ENCODE results near the gene AGAP2.

The AGAP2 gene

DNA sequence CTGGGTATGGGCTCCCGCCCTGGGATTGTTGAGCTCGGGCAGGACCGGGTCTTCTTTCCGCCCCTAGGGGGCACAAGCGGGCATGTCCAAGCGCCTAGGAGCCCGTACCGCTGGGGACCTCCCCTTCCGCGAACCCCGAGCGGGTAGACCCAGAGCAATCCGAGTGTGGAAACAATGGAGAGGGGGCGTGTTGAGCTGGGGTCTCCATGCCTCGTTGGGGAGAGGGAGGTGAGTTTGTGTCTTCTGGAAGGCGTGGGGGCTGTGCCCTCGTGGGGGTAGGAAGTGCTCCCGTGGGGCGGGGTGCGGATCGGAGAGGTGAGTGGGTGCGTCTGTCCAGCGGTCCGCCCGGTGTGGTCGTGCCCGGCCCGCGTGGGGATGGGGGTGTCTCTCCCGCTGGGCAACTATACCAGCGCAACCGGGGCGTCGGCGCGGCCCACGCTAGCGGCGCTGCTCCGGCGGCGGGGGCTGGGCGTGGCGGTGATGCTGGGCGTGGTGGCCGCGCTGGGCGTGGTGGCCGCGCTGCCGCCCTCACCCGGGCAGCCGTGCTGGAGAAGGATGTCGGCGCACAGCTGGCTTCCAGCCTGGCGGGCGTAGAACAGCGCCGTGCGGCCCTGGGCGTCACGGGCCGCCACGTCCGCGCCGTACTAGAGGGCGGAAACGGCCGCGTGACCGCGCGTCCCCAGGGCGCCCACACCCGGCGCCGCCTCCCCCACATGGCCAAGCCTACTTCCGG lies 12.2 kb downstream of the AGAP2 start:
- H3K4me1 ChIP-seq (ENCODE audit: insufficient read depth, low read length, poor library complexity, severe bottlenecking): no peaks in the 10 kb centered on the region
- H3K9ac ChIP-seq (ENCODE audit: low read depth, low read length, poor library complexity, severe bottlenecking): no peak overlapping the region
- no peak overlapping the region for H3K4me3 ChIP-seq (ENCODE audit: low read length, poor library complexity, severe bottlenecking)
- no peak for TF ChIP-seq EZH2phosphoT487 (IDR thresholded peaks at IDR 0.05; ENCODE audit: borderline replicate concordance)
- TF ChIP-seq, protein P1, sequence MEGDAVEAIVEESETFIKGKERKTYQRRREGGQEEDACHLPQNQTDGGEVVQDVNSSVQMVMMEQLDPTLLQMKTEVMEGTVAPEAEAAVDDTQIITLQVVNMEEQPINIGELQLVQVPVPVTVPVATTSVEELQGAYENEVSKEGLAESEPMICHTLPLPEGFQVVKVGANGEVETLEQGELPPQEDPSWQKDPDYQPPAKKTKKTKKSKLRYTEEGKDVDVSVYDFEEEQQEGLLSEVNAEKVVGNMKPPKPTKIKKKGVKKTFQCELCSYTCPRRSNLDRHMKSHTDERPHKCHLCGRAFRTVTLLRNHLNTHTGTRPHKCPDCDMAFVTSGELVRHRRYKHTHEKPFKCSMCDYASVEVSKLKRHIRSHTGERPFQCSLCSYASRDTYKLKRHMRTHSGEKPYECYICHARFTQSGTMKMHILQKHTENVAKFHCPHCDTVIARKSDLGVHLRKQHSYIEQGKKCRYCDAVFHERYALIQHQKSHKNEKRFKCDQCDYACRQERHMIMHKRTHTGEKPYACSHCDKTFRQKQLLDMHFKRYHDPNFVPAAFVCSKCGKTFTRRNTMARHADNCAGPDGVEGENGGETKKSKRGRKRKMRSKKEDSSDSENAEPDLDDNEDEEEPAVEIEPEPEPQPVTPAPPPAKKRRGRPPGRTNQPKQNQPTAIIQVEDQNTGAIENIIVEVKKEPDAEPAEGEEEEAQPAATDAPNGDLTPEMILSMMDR (conservative IDR thresholded peaks at IDR 0.05; ENCODE audit: low read length): peak; percentile 53
- H3K36me3 ChIP-seq (ENCODE audit: insufficient read depth, low read length): peaks cover 42% of the 10 kb centered on the region; the same call in 1 of the 2 replicates
- H3K9me3 ChIP-seq (ENCODE audit: insufficient read depth, low read depth, low read length): no peaks in the 10 kb centered on the region
- H3K4me2 ChIP-seq (ENCODE audit: low read depth, low read length, poor library complexity, severe bottlenecking): no peak overlapping the region
- no peaks in the 10 kb centered on the region for H4K20me1 ChIP-seq (ENCODE audit: insufficient read depth, low read length, poor library complexity, severe bottlenecking)
- no peaks in the 10 kb centered on the region for H3F3A ChIP-seq (ENCODE audit: low read depth)
- H3K27me3 ChIP-seq (ENCODE audit: insufficient read depth, low read length, poor library complexity, severe bottlenecking): no peaks in the 10 kb centered on the region
- no peaks in the 10 kb centered on the region for H3K9me2 ChIP-seq (replicated peaks; ENCODE audit: low read depth, low read length)
- no peaks in the 10 kb centered on the region for H3K79me2 ChIP-seq (ENCODE audit: insufficient read depth, low read length)
- no peak overlapping the region for H2AFZ ChIP-seq (ENCODE audit: low read length)

DNA sequence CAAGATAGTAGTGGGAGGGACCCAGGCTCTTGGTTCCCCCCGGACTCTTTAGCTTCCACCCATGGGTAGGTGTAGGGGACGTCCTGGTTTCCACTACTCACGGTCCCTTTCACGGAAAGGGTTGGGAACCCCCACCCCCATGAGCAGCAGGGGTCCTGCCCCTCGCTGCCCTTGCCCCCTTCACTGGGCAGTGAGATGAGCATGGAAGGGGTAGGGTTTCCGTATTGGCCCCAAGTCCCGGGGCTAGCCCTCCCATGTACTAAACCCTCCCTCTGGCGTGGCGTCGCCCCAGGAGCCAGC lies 12.7 kb downstream of the AGAP2 start:
- peaks cover 37% of the 10 kb centered on the region; the same call in 1 of the 2 replicates for H3K36me3 ChIP-seq (ENCODE audit: insufficient read depth, low read length)
- no peak overlapping the region for H3K9ac ChIP-seq (ENCODE audit: low read depth, low read length, poor library complexity, severe bottlenecking)
- TF ChIP-seq, protein P1 (conservative IDR thresholded peaks at IDR 0.05; ENCODE audit: low read length): no peak
- no peak for TF ChIP-seq EZH2phosphoT487 (IDR thresholded peaks at IDR 0.05; ENCODE audit: borderline replicate concordance)
- no peak overlapping the region for H2AFZ ChIP-seq (ENCODE audit: low read length)
- H3K4me3 ChIP-seq (ENCODE audit: low read length, poor library complexity, severe bottlenecking): no peak overlapping the region
- H3K4me2 ChIP-seq (ENCODE audit: low read depth, low read length, poor library complexity, severe bottlenecking): no peak overlapping the region
- H3F3A ChIP-seq (ENCODE audit: low read depth): no peaks in the 10 kb centered on the region
- no peaks in the 10 kb centered on the region for H3K4me1 ChIP-seq (ENCODE audit: insufficient read depth, low read length, poor library complexity, severe bottlenecking)
- no peaks in the 10 kb centered on the region for H3K27me3 ChIP-seq (ENCODE audit: insufficient read depth, low read length, poor library complexity, severe bottlenecking)
- H4K20me1 ChIP-seq (ENCODE audit: insufficient read depth, low read length, poor library complexity, severe bottlenecking): no peaks in the 10 kb centered on the region
- no peaks in the 10 kb centered on the region for H3K9me3 ChIP-seq (ENCODE audit: insufficient read depth, low read depth, low read length)
- H3K79me2 ChIP-seq (ENCODE audit: insufficient read depth, low read length): no peaks in the 10 kb centered on the region
- H3K9me2 ChIP-seq (replicated peaks; ENCODE audit: low read depth, low read length): no peaks in the 10 kb centered on the region

DNA sequence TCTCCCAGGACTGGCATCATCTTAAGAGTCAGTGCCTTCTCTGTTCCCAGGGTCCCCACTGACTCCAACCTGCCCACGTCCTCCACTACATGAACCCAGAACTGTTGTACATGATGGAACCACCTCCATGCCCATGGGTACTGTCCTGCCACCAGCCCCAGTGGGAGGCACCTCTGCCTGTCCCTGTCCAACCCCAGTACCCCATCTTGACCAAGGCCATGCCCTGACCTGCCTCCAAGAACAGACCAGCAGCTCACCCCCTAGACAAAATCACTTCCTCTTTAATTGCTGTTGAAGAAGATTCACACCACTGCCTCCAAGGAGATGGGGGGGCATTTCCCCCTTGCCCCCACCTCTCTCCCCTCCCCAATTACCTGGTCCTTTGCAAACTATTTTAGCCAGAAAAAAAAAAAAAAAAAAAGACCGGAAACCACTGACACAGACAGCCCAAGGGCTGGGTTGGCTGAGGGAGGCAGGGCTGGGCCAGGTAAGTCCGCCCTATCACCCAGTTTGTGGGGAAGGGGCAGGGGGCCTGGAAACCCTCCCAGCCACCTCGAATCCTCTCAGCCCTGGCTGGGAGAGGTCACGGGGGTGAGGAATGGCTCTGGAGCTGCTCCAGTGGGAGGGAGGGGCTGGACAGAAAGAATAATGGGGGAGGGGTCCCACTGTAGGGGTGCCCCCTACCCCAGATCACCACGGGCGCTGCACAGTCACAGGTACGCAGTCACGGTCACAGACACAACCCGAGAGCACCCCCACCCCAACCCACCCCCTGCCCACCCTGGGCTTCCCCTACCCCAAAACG lies 13.4 kb downstream of the AGAP2 start:
- H3K9ac ChIP-seq (ENCODE audit: low read depth, low read length, poor library complexity, severe bottlenecking): no peak overlapping the region
- no peak overlapping the region for H3K4me3 ChIP-seq (ENCODE audit: low read length, poor library complexity, severe bottlenecking)
- H3K9me3 ChIP-seq (ENCODE audit: insufficient read depth, low read depth, low read length): no peaks in the 10 kb centered on the region
- no peaks in the 10 kb centered on the region for H3F3A ChIP-seq (ENCODE audit: low read depth)
- H3K4me2 ChIP-seq (ENCODE audit: low read depth, low read length, poor library complexity, severe bottlenecking): no peak overlapping the region
- H3K9me2 ChIP-seq (replicated peaks; ENCODE audit: low read depth, low read length): no peaks in the 10 kb centered on the region
- peaks cover 32% of the 10 kb centered on the region; the same call in 1 of the 2 replicates for H3K36me3 ChIP-seq (ENCODE audit: insufficient read depth, low read length)
- H2AFZ ChIP-seq (ENCODE audit: low read length): no peak overlapping the region
- TF ChIP-seq, protein P1 (conservative IDR thresholded peaks at IDR 0.05; ENCODE audit: low read length): no peak
- no peak for TF ChIP-seq EZH2phosphoT487 (IDR thresholded peaks at IDR 0.05; ENCODE audit: borderline replicate concordance)
- no peaks in the 10 kb centered on the region for H3K4me1 ChIP-seq (ENCODE audit: insufficient read depth, low read length, poor library complexity, severe bottlenecking)
- H3K27me3 ChIP-seq (ENCODE audit: insufficient read depth, low read length, poor library complexity, severe bottlenecking): no peaks in the 10 kb centered on the region
- no peaks in the 10 kb centered on the region for H4K20me1 ChIP-seq (ENCODE audit: insufficient read depth, low read length, poor library complexity, severe bottlenecking)
- H3K79me2 ChIP-seq (ENCODE audit: insufficient read depth, low read length): no peaks in the 10 kb centered on the region

Measured in Loucy (cell line).